K562 (cell line): ENCODE results near the gene NUP160. TPM values are rescaled to one million over a fixed set of nuclear protein-coding genes. Genes with fewer than 3 reads are reported as not detected.
A peak's percentile ranks its signal among the peaks of the same experiment; 100 is the strongest.

Experiments
- ATAC-seq: fragments of 200-7000 bp; cut with Tn5 transposase; 3 replicates; pipeline ENCODE4 v1.9.1; 2020; ENCODE audit warnings: moderate library complexity
- BruUV-seq: library from RNA; stranded (reverse); fragments of 400-500 nt; replicated peaks from 2 replicates; lab custom pipeline; 2021; lab: Mats Ljungman, UMichigan
- CTCF ChIA-PET: fragments of 300-600 bp; formaldehyde crosslinking; extraction: SDS; loops from one replicate; lab custom pipeline; 2021; ENCODE audit warnings: low intra/inter-chr PET ratio; lab: Yijun Ruan, JAX
- POLR2A ChIA-PET: fragments of 300-600, 350-650 bp; sonication (Branson Sonifier 250); formaldehyde crosslinking; extraction: SDS; loops from one replicate; lab custom pipeline; 2021; ENCODE audit warnings: antibody characterized with exemption, inconsistent platforms; lab: Yijun Ruan, JAX
- DNase-seq, 4 experiments: peaks; one replicate each; pipeline versions ENCODE4 v3.0.0 to v3.0.0-alpha.2; 2011 to 2018; ENCODE audit warnings: low spot score in 3 of 4, mixed read lengths in 3 of 4; ENCODE audit errors: extremely low read depth in 1 of 4
- FAIRE-seq: peaks from 2 replicates; lab custom pipeline; 2011; peaks lifted over from hg19 to GRCh38; lab: Jason Lieb, UNC
- H2AFZ ChIP-seq: 2 replicates; pipeline ENCODE4 v1.6.0; 2011; ENCODE audit warnings: low read depth, low read length, control low read depth, inconsistent platforms
- H3K27ac ChIP-seq: fragments of 200-600 bp; 3 replicates; pipeline ENCODE4 v1.8.0; 2011; ENCODE audit warnings: low read depth, mild to moderate bottlenecking, control low read depth, inconsistent platforms, low read length, moderate library complexity, mixed read lengths; ENCODE audit errors: extremely low read depth
- H3K27me3 ChIP-seq, 2 experiments: fragments of 300-600 bp in 1 of 2; 2 replicates in 1 of 2; 3 replicates in 1 of 2; pipeline versions ENCODE4 v1.6.0 to v1.8.0; 2011; ENCODE audit warnings: inconsistent platforms in 2 of 2, low read length in 2 of 2, mild to moderate bottlenecking in 1 of 2, mixed read lengths in 1 of 2, moderate library complexity in 1 of 2; ENCODE audit not compliant: control insufficient read depth in 2 of 2, insufficient read depth in 2 of 2
- H3K36me3 ChIP-seq: fragments of 300-600 bp; 3 replicates; pipeline ENCODE4 v1.8.0; 2011; ENCODE audit warnings: mild to moderate bottlenecking, low read length, inconsistent platforms; ENCODE audit not compliant: control insufficient read depth, insufficient read depth
- H3K4me1 ChIP-seq, 2 experiments: fragments of 200-600 bp in 1 of 2; replicated peaks in 1 of 2; 2 replicates in 1 of 2; 3 replicates in 1 of 2; pipeline versions ENCODE4 v1.5.1 to v1.8.0; 2011; ENCODE audit warnings: inconsistent platforms in 2 of 2, low read length in 2 of 2, mild to moderate bottlenecking in 1 of 2, mixed read lengths in 1 of 2, moderate library complexity in 1 of 2; ENCODE audit not compliant: control insufficient read depth in 2 of 2, insufficient read depth in 2 of 2
- H3K4me2 ChIP-seq: 2 replicates; pipeline ENCODE4 v1.6.1; 2011; ENCODE audit warnings: low read length, control low read depth, inconsistent platforms, mixed read lengths; ENCODE audit not compliant: insufficient read depth
- H3K4me3 ChIP-seq: fragments of 200-600 bp; sonication (generic), shearing (Covaris generic); 2 replicates; pipeline ENCODE4 v1.5.1; 2016; ENCODE audit warnings: control low read depth, inconsistent platforms
- H3K79me2 ChIP-seq: fragments of 200-600 bp; 3 replicates; pipeline ENCODE4 v1.8.0; 2011; ENCODE audit warnings: low read length, inconsistent platforms; ENCODE audit not compliant: control insufficient read depth, insufficient read depth
- H3K9ac ChIP-seq, 2 experiments: 2 replicates each; pipeline versions ENCODE4 v1.6.0 to v1.6.1; 2011; ENCODE audit warnings: low read depth in 2 of 2, low read length in 2 of 2, control low read depth in 1 of 2, inconsistent platforms in 1 of 2, mild to moderate bottlenecking in 1 of 2, mixed read lengths in 1 of 2; ENCODE audit not compliant: insufficient read depth in 1 of 2
- H3K9me1 ChIP-seq: one replicate; pipeline ENCODE4 v1.6.0; 2011; ENCODE audit warnings: inconsistent platforms, mild to moderate bottlenecking, low read length, moderate library complexity; ENCODE audit not compliant: control insufficient read depth, insufficient read depth
- H3K9me3 ChIP-seq: replicated peaks from 2 replicates; pipeline ENCODE4 v1.5.1; 2011; ENCODE audit warnings: low read depth, low read length, inconsistent platforms; ENCODE audit not compliant: control insufficient read depth, insufficient read depth
- H4K20me1 ChIP-seq: replicated peaks from 2 replicates; pipeline ENCODE4 v1.6.1; 2011; ENCODE audit warnings: low read length, inconsistent platforms, mixed read lengths; ENCODE audit not compliant: control insufficient read depth, insufficient read depth
- CEBPG ChIP-seq, 3 experiments: fragments of 200-800 bp in 1 of 3; sonication (Bioruptor generic) in 1 of 3; sonication (generic) in 1 of 3; formaldehyde crosslinking in 1 of 3; IDR thresholded peaks in 2 of 3; conservative IDR thresholded peaks in 1 of 3; 2 replicates each; pipeline versions ENCODE4 v1.6.1 to v1.8.0; 2016 to 2022; ENCODE audit warnings: missing compliant biosample characterization in 2 of 3, missing genetic modification characterization in 2 of 3, mild to moderate bottlenecking in 1 of 3, missing genetic modification reagents in 1 of 3
- ZNF740 ChIP-seq, 3 experiments: fragments of 200-800 bp in 1 of 3; sonication (Bioruptor generic) in 1 of 3; sonication (generic) in 1 of 3; formaldehyde crosslinking in 1 of 3; IDR thresholded peaks; 2 replicates each; pipeline versions ENCODE4 v1.6.1 to v1.8.0; 2016 to 2022; ENCODE audit warnings: mild to moderate bottlenecking in 2 of 3, missing compliant biosample characterization in 2 of 3, missing genetic modification characterization in 2 of 3, missing genetic modification reagents in 1 of 3
- WGBS: fragments of 100-300 bp; shearing (Covaris generic); methylation state at CpG from one replicate; pipeline ENCODE4 v1.1.6; 2016; ENCODE audit warnings: low coverage, mixed read lengths; ENCODE audit not compliant: insufficient coverage; ENCODE audit errors: missing lambda C conversion rate; 5-methylcytosine and 5-hydroxymethylcytosine counted together
- in situ Hi-C: fragments of 300-500 bp; cut with MboI; formaldehyde crosslinking; loops from 4 replicates; pipeline ENCODE4 v1.15.0; 2018; ENCODE audit warnings: inconsistent platforms, mixed read lengths
- intact Hi-C: fragments of 100-400 bp; cut with micrococcal nuclease; formaldehyde crosslinking; loops from 2 replicates; pipeline ENCODE4 v1.14.2; 2022
- polyA plus RNA-seq, 8 experiments: library from polyadenylated mRNA; depleted of rRNA in 4 of 8; stranded (reverse) in 5 of 8; unstranded in 3 of 8; fragments of >200 nt; fragmentation: Nextera tagmentation in 2 of 8; fragmentation: Illumina TruSeq in 1 of 8; extraction: Ambion mirVana in 2 of 8; extraction: Trizol in 1 of 8; gene quantifications; 2 replicates each; pipeline versions ENCODE4 v1.2.1 to v1.2.3, GENCODE V29; 2011 to 2014; ENCODE audit warnings: inconsistent platforms in 1 of 8, missing spikeins in 1 of 8
- total RNA-seq, 7 experiments: library from RNA; depleted of rRNA in 6 of 7; stranded (reverse); fragments of >200 nt in 6 of 7; fragmentation: Illumina TruSeq in 2 of 7; extraction: Trizol in 2 of 7; gene quantifications; 2 replicates each; pipeline versions ENCODE4 v1.2.1 to v1.2.3, GENCODE V29; 2011 to 2021; ENCODE audit warnings: low replicate concordance in 1 of 7

NUP160 gene
- total and polyA plus RNA-seq, 9 of the 15 experiments (the other 6 are each of a cell fraction or from before 2014, with no cell fraction given): 41.5 to 112 (median 65.0) TPM

- TF ChIP-seq ZNF740 (CRISPR knock-in tag; IDR thresholded peaks at IDR 0.05) (no peak), ZNF740 (tag; IDR thresholded peaks at IDR 0.05) (no peak), CEBPG (CRISPR knock-in tag; IDR thresholded peaks at IDR 0.05) (no peak), CEBPG (tag; conservative IDR thresholded peaks at IDR 0.05 in 1 of 2, IDR thresholded peaks at IDR 0.05 in 1 of 2) (0 out of 4 replicates have a peak, but pooled peaks of 1 of the 2 experiments have one; percentile 12)
- ATAC-seq: no peak
- CTCF ChIA-PET: no interaction called here
- Histone ChIP-seq H3K9me1 (peaks cover 6% of the 10 kb centered on the region), H3K9me3 (no peaks in the 10 kb centered on the region), H3K4me2 (no peak overlapping the region), H3K9ac (no peak overlapping the region), H4K20me1 (0 out of 2 replicates have a peak, but pooled peaks cover 7% of the 10 kb centered on the region), H3K4me3 (no peak overlapping the region), H3K27me3 (no peaks in the 10 kb centered on the region), H3K27ac (no peak overlapping the region), H3K4me1 (peaks cover 0 to 14% of the 10 kb centered on the region in 2 experiments; a peak in 4 of 5 replicates), H3K36me3 (peaks cover 82% of the 10 kb centered on the region), H2AFZ (no peak overlapping the region), H3K79me2 (peaks cover 72% of the 10 kb centered on the region)
- DNase-seq: no peak
- POLR2A ChIA-PET: interaction anchor here (1.0 kb wide), 1 partner anchor 38 kb away, joined by 4 read pairs; no protein-coding TSS in a partner anchor
- FAIRE-seq: no peak
- no TSS peak for BruUV-seq
- in situ Hi-C loops: no loop called here
- intact Hi-C loops: no loop called here
- WGBS: 95% methylated on average over 7 of the region's 7 CpGs
Observed at GRCh38 chr11:47843361-47844055, 4.6 kb downstream of the NUP160 start.
